Stimulated activated CD4-positive, alpha-beta T cell treated with anti-CD3 and anti-CD28 coated beads, Interleukin-15, amount 100 ng/mL, for 24 hours (primary cell): Measurements from ENCODE around the gene VPS37D.
A peak's percentile ranks its signal among the peaks of the same experiment; 100 is the strongest.
"Not testable (repeated sequence)": the region's sequence is repeated elsewhere in the genome, so short reads cannot be mapped to it uniquely, and the experiment has no call there.

ENCODE experiments used
- DNase-seq: peaks from one replicate; pipeline ENCODE4 v3.0.0-alpha.2; 2020

Gene VPS37D

GRCh38 chr7:73707045-73707631 is 39.5 kb downstream of the VPS37D start:
- no peak for DNase-seq

GRCh38 chr7:73708961-73709549 is 41.4 kb downstream of the VPS37D start:
- DNase-seq, result no peak

- DNase-seq, result no peak
Observed at GRCh38 chr7:73712773-73713172, 45.1 kb downstream of the VPS37D start.

GRCh38 chr7:73713319-73713718 is 45.7 kb downstream of the VPS37D start:
- DNase-seq, result not testable (repeated sequence)

- peak; percentile 86 for DNase-seq
Observed at GRCh38 chr7:73715648-73716317, 48.2 kb downstream of the VPS37D start.

DNA sequence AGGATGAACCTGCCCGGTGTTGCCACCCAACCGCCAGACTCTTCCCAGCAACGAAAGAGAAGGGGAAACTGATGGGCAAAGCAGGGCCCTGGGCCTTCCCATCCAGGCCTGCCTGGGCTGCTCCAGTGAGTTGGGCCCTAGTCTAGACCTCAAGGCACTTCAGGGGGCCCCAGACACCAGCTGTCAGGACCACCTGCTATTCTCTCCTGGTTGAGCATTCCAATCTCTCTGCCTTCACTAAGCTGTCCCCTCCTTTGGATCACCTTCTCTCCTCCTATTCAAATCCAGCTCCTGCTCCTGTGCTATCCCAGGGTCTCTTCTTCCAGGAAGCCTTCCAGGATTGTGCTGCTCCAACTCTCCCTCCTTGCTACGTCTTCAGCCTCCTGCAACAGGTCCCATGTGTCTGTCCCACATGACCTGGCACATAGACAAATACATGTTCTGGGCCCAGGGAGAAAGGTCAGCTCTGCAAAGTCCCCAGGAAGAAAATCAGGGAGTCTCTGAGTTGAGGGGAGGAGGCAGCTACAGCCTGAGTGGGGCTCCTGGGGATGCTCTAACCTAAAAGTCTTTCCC is 48.8 kb downstream of the VPS37D start:
- no peak for DNase-seq

- DNase-seq, result no peak
Observed at GRCh38 chr7:73717025-73717807, 49.6 kb downstream of the VPS37D start.

DNA sequence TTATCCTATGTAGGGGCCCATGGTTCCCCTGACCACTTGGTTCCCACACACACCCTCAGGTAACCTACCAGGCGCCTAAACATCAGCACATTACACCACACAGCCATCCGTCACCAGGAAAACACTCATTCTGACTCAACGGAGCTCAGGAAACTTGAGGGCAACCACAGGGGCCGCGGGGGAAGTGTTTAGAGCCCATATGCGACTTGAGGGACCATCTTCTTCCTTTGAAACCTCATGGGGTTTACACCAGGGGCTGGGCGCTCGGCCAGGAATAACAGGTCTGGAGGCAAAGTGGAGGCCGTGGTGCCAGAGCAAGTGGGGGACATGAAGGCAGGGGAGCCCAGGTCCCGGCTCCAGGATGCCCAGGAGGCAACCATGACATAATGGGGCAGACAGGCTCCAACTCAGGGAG is 50.4 kb downstream of the VPS37D start:
- DNase-seq, result peak; percentile 88

- DNase-seq, result peak; percentile 50
Observed at GRCh38 chr7:73718438-73718881, 50.8 kb downstream of the VPS37D start.

DNA sequence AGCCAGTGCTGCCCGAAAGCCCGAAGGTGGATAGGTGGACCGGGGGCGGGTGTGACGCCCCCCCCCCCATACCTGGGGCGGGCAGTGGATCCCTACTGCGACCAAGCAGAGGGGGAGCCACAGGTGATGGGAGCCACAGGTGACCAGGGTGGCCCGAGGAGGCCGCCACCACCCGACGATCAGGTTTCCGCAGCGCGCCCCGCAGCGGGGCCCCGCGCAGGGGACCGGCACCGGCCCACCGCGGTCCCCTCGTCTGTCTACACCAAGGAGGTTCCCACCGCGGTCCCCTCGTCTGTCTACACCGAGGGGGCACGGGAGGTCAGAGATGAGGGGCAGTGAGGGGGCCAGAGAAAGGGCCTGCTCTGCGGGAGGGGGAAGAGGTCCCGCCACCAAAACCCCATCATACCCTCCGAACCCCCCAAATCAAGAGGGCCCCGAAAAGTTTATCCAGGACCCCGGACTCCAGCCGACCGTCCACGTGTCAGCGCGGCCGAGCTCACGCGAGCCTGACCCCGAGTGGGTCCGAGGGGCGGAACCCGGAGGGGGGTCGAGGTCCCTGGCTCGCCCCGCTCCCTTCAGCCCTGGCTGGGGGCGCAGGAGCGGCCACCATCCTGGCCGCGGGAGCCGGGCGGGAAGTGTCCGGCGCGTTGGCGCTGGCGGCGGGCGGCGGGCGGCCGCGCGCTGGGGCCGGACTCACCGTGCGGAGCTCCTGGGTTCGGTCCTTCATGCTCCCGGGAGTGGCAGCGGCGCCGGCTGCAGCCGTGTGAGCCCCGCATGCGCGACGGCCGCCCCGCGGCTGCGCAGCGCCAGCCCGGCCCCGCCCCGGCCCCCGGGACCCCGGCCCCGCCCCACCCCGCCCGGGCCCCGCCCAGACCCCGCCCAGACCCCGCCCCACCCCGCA is 51.5 kb downstream of the VPS37D start, which contains the start of gene STX1A:
Gene STX1A, minus strand, starts transcription at position 765 of the 901 bp plus-strand sequence. Its CDS starts 38 bp downstream, at position 727.
- DNase-seq, result peak; percentile 80

- DNase-seq, result no peak
Observed at GRCh38 chr7:73719806-73720169, 52.2 kb downstream of the VPS37D start.

DNA sequence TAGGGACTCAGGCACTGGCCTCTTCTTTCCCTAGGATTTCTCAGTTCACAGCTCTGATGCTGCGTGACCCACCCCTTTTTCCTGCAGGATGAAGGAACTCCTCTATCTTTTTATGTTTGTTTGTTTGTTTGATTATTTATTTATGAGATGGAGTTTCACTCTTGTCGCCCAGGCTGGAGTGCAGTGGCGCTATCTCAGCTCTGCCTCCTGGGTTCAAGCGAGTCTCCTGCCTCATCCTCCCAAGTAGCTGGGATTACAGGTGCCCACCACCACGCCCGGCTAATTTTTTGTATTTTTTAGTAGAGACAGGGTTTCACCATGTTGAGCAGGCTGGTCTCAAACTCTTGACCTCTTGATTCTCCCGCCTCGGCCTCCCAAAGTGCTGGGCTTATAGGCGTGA is 52.8 kb downstream of the VPS37D start:
- DNase-seq, result not testable (repeated sequence)

GRCh38 chr7:73721377-73721817 is 53.8 kb downstream of the VPS37D start:
- no peak for DNase-seq
